Measurements from ENCODE around the gene LINGO4.

The LINGO4 gene

DNA sequence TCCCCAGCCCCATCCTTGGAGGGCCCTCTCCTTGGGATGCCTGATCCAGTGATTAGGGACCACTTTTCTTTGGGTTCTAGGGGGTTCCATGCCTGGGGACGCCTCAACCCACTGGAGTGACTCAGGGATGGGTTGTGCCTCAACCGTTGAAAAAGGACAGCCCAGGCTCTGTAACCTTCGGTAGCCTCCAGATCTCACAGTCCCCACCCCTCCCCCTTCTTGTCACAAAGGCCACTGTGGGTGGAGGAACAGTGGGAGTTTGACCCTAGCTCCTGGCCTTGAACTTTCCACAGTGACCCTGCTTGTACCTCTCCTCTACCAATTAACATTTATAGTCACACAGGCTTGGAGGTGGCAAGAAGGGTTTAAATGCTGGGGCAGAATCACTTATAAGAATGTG, 29.0 kb upstream of the LINGO4 start:
- DNase-seq (ENCODE audit: low spot score): no peak

DNA sequence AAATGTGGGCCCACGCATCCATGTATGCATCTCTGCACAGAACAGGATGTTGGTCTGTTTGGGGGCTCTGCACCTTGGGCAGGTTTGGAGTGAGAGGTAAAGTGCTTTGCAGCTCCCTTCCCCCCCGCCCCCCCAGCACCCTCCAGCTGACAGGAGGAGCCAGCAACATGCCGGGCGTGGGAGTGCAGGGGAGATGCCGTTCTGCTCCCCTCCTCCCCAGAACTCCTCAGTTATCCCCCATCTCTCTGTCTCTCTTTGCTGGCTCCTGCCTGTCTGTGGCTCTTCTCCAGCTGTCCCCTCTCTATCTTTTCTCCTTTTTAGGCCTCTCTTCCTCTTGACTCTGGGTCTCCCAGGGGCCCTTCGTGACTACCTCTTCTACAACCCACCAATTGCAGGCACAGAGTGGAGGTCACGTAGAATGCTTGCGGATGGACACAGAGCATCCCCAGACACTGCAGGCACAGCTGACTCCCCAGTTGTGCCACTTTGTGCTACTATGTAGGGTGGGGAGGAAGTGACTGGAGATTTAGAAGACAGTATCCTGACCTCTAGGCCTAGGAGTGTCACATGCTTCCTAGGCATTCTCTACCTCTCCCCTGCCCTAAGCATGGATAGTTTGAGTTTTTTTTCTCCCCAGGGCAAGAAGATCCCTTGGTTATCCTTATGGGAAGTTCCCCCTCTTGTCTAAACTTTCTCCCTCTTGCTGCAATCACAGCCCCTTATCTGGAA, 28.1 kb upstream of the LINGO4 start:
- DNase-seq (ENCODE audit: low spot score): no peak

DNA sequence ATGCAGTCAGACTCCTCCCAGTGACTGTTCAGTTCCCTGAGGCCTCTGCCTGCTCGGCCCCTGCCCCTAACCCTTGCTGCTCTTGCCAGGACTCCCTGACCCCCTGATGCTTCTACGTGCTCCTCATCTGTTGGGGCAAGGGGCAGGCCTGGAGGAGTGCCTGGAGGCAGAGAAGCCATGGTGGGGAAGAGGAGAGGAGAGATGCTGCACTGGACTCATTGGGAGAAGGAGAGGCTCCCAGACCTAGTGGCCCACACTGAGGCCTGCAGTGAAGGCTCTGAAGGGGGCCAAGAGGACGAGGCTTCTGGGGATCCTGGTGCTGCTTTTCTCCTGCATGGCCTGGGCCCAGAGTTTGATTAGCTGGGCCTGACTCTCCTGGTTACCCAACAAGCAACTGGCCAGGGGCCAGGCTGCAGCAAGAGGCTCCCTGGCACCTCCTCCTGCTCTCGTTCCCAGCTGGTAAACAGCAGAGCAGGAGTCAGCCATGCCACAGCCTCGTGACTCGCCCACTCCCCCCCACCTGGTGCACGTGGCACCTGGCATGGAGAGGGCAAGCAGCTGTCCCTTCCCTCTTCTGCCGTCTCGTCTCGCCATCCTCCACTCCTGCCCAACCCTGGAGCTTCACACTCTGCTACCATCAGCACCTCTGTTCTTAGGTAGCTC, 27.2 kb upstream of the LINGO4 start:
- no peak for DNase-seq (ENCODE audit: low spot score)

DNA sequence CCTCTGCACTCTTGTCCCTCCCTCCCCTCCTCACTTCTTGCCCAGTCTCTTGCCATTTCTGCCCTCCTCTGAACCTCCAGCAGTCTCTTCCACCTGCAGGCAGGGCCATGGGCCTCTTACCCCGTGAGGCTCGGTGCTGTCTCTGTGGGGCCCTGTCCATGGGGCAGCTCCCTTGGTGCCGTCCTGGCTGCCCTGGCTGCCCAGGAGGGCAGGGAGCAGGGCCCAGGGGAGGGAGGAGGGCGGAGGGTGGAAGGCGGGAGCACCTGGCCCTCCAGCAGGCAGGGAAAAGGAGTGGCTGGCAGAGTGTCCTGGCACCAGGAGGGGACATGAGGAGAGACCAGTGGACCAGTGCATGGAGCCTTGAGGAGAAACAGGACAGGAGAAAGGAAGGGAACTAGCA, 26.4 kb upstream of the LINGO4 start, which contains the start of gene RORC:
RORC (minus strand) TSS at position 198 of the 400 bp plus-strand sequence; CDS start at position 160, 38 bp downstream.
- DNase-seq (ENCODE audit: low spot score): no peak

DNA sequence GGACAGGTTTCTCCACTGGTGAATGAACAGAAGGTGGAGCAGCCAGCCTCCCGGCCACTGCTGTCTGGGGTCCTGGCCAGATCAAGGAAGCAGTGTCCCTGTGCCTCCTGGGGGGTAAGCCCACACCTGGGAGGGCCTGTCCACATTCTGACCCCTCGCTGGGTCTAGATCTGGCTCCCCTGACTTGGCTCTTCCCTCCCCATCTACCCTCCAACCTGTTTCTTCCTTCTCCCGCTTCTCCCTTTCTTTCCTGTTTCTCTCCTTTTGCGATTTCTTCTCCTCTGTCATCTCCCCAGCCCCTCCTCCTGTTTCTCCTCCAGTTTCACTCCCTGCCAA, 26.0 kb upstream of the LINGO4 start:
- DNase-seq (ENCODE audit: low spot score): no peak

DNA sequence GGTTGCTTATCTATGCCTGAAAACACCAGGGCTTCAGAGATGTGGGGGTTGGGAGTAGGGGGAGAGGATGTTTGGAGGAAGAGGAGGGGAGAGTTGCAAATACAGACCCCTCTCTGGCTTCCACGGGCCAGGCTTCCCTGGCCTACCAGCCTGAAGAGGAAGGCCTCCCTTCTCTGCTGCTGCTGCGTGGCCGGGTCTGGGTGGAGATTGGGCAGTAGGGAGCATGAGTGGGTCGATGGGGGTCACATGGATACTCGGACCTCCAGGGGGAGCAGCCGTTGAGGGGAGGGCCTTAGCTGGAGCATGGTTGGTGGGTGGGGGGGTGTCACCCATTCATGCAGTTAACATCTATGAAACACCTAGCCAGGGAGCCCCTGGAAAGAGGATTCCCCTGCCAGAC, 24.8 kb upstream of the LINGO4 start:
- no peak for DNase-seq (ENCODE audit: low spot score)

DNA sequence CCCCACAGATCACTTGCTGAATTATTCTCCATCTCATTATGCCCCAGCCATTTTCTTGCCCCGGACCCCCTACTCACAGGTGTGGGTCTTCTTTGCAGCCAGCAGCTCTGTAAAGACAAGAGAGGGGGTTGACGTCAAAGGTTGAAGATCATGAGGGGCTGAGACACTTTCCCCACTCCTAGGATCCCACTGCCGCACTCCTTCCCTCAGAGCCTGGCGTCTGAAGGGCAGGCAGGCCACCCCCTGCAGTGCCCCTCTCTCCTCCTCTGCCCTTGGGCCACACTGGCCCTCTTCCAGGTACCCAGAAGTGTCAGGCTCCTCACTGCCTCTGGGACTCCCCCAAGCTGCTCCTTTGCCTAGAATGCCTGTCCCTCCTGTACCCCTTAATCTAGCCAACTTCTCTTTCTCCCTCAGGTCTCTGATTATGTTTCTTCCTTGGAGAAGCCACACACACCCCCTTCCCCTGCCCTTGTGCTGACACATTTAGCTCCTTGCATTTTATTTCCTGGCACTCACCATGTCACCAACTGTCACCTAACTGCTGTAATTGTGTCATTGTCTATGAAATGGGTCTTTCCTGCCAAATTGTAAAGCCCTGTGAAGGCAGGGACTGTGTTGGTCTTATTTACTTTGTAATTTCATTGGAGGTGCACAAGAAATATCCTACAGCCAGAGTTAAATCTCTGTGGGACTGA, 24.3 kb upstream of the LINGO4 start:
- no peak for DNase-seq (ENCODE audit: low spot score)

DNA sequence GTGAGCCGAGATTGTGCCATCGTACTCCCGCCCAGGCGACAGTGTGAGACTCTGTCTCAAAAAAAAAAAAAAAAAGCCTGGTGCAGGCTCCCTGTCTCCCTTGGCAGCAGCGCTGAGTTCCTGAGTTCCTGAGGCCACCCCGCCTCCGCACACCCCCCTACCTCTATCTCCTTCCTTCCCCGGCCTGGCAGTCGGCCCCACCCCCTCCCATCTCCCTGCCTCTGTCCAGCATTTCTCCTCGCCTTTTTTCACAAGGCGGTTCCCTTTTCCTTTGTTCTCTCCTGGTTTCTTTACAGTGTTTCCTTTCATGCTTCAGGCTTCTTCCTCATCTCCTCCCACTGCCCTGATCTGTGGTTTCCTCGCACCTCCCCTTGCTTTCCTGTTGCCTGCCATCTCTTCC, 23.7 kb upstream of the LINGO4 start:
- no peak for DNase-seq (ENCODE audit: low spot score)

DNA sequence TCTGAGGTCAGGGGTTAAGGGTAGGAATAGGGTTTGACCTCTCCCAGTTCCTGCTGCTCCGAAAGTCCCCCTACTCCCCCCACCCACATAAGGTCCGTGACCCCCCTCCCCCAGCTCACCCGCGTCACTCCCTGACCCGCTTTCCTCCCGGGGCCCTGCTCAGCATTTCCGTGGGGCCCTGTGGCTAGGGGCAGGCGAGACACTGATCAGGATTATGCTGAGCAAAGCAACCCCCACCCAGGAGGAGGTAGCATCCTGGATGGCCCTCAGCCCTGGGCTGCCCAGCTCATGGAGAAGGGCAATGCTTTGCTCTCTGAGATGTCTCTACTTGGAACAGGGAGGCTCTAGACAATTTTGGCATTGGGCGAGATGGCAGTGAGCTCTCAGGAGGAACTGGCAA, 22.6 kb upstream of the LINGO4 start:
- no peak for DNase-seq (ENCODE audit: low spot score)

DNA sequence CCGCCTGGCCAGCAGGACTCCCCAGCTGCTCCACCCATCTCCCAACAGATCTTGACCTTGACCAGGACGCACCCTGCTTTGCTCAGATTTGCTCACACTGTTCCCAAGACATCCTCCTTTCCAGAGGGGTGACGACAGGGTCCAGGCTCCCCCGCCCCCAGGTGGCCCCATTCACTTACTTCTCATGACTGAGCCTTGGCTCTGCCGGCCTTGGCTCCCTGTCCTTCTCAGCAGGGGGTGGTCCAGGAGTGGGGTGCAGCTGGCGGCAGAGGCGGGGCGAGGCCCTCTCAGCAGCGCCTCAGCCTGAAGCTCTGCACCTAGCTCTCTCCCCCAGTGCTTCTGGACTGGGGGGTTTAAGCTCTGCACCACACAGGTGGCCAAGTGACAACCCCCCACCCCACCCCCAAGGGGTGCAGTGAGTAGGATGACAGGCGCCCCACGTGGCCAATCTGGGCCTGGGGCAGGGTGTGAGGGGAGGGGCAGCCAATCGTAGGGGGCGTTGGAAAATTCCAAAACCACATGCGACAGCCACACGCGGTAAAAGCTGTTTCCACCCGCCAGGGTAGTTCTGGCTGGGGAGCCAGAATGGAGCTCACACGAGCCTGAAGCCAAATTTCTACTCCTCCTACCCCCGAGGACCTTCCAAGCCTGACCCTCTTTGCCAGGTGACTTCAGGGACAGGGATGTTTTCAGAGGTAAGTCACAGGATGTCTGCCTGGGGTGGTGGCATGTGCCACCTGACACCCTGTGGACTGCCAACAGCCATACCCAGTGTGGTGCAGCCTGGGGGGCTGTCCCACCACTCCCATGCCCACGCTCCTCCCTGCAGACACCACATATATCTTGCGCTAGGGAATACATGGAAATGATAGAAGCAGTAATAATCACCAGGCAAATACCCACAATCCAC, 20.8 kb upstream of the LINGO4 start:
- no peak for DNase-seq (ENCODE audit: low spot score)

DNA sequence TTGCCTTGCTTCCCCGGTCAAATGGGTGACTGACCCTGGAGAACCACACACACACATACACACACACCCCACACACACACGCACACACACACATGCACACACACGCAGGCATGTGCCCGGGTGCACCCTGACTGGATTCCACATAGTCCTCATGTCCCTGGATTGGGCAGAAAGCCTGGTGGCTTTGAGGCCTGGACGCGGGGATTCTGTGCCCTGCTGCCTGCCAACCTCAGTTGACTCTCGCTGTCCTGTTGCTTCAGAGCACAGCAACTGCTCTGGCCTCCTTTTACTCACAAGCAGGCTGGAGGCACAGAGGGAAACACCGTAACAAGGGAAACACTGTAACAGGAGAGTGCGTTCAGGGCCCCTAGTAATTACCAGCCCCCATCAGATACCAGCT, 20.0 kb upstream of the LINGO4 start:
- DNase-seq (ENCODE audit: low spot score): no peak

DNA sequence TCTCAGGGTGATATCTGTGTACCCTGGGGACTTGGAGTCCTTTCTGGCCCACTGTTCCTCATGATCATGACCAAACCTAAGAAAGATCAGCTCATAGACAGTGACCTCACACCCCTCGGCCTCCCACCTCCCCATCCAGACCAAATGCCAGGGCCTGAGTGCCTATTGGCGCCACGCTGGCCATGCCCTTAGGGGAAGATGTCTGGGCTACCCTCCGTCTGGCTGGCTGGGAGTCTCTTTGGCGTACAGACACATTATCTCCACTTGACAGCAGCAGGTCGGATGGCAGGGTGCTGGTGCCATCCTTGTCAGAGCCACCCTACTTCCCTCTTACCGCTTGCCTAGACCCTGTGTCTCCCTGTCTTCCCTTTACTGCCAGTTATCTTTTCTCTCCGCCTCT, 18.0 kb upstream of the LINGO4 start:
- no peak for DNase-seq (ENCODE audit: low spot score)

DNA sequence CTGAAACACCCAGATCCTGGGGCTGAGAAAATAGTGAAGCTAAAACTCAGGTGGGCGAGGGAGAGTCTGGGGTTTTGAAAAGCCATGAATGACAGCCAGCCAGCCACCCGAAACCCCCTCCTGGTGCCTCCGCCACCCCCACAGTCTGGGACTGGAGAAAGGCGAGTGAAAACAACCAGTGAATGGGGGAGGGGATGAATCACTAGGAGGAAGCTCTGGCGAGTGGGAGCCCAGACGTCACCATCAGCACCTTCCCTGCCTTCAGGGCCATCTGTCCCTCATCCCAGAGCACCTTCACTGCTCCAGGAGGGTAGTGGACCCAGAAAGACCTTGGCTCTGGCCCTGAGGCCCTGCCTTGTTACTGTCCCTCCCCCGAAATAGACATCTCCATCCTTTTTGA, 17.2 kb upstream of the LINGO4 start:
- no peak for DNase-seq (ENCODE audit: low spot score)

DNA sequence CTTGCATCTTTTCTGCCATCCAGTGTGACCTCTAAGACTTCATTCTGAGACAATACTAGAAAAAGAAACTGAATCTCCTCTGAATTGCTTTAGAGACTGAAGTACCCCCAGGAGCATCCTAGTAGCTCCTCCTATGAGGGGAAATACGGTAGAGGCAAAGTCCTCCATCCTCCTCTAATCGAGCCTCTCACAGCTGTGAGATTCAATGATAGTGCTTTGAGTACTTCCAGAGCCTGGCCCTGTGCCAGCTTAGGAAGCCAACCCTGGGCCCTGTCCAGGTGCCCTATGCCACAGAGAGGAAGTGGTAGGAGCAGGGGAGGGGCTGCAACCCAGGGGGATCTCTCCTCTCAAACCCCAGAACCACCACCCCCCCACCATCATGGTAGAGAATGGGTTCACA, 15.7 kb upstream of the LINGO4 start:
- no peak for DNase-seq (ENCODE audit: low spot score)

DNA sequence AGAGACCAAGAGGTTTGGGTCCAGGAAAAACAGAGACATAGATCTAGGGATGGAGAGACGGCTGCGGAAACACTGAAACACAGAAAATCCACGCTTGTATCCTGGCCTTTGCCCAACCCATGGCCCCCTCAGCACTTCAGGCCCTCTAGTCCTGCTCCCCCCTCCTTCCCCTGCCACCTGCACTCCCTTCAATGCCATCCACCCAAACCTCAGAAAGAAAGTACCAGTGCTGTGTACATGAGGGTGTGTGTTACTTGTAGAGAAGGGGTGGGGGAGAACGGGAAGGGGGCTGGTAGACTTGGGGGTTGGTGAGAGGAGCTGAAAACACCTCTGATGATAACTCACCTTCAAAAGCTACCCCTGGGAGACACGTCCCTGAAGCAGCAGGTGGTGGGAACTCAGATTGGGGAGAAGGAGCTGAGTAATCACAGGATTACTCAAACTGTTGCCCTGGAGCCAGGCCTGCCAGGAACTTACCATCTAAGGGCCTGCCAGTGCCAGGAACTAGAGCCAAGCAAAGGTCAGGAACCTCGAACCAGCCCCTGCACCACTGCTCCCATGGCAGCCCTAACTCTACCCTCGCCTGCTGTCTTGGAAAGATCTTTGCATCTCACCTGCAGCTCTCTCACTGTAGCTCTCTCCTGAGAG, 14.9 kb upstream of the LINGO4 start:
- no peak for DNase-seq (ENCODE audit: low spot score)

DNA sequence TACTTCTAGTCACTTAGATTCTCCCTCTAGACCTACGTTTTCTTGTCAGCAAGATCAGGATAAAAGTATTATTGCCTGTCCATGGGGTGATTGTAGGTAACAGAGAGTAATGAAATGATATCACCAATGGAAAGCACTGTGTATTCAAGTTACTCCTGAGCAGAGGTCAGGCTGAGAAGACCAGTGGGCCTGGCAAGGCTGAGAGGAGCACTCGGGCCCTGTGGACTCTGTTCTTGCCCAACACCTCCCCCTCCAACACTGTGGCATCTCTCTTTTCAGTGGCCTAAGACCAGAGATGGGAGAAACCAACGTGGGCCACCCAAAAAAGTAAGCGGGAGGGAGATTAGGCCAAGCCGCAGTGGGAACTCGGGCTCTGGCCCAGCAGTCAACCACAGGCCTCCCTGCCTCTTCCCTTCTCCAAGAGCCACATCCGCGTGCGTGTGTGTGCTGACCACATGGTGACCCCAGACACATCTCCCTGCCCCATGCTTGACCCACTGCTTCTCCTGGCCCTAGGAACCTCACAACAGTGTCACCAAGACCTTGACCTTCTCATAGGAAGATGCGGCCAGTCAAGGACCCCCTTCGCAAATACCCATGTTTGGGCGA, 14.1 kb upstream of the LINGO4 start:
- no peak for DNase-seq (ENCODE audit: low spot score)

DNA sequence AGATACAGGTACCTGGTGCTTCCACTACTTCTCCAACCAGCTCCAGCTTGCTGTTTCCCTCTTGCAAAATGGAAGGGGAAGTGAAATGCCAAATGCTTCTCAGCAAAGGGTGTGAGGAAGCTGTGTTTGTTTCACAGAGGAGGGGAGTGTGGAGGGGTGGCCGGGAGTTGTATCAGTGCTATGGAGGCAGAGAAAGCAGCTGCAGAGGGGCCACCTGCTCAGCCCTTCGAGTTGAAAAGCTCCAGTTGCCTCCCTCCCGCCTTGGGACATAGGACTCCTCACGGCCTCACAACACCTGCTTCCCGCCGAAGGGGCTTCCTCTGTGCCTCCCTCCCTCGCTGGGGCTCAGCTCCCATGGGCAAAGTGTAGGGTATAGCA, 12.1 kb upstream of the LINGO4 start:
- no peak for DNase-seq (ENCODE audit: low spot score)

DNA sequence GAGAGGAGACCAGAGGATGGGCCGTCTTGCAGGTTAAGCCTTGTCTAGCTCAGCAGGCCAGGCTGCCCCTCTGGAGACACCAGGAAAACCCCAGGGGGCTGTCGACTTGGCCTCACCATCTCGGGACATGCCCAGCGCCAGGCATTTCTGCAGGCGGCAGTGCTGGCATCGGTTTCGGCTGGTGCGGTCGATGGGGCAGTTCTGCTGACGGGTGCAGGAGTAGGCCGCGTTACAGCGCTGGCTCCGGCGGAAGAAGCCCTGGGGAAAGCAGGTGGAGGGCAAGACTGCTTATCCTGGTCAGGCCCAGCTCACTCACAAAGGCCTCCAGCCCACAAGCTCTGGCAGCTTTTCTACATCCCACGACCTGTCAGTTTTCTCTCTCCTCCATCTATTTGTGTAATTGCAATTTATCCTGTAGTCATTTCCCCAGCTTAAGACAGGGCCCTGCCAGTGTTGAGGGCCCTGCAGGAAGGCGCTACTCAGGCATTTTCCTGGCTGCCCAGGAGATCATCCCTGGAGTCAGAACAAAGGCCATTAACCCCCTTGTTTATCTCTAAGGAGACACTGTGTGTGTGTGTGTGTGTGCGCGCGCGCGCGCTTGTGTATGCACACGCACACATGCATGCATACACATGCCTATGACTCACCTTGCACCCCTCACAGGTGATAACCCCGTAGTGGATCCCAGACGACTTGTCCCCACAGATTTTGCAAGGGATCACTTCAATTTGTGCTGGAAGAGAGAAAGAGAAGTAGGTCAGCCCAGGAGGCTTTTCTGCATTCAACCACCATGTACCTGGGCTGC, 11.5 kb upstream of the LINGO4 start:
- DNase-seq (ENCODE audit: low spot score): no peak

DNA sequence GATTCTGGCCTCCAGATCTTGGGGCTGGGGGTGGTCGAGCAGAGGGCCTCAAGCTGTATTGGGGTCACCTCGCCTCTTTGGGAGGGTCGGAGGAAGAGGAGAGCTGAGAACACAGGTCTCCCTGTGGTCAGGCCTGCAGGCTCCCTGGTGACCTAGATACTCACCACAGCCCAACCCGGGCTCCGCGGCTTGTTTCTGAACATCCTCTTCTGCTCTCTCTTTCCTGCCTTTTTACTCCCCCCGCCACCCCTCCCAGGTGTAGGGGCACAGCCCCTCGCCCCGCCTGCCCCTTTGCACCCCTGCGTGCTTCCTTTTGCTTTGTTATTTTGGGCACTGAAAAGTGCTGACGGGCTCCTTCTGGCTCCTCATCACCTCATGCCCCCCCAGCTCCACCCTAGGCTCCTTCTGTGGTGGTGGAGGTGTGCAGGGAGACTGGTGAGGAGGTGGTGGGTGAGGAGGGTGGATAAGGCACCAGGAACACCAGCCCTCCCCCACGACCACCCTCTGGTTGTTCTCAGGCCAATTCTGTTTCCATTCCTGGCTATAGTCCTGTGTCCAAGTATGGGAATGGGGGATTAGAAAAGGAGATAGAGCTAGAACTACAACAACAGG, 10.6 kb upstream of the LINGO4 start:
- no peak for DNase-seq (ENCODE audit: low spot score)

DNA sequence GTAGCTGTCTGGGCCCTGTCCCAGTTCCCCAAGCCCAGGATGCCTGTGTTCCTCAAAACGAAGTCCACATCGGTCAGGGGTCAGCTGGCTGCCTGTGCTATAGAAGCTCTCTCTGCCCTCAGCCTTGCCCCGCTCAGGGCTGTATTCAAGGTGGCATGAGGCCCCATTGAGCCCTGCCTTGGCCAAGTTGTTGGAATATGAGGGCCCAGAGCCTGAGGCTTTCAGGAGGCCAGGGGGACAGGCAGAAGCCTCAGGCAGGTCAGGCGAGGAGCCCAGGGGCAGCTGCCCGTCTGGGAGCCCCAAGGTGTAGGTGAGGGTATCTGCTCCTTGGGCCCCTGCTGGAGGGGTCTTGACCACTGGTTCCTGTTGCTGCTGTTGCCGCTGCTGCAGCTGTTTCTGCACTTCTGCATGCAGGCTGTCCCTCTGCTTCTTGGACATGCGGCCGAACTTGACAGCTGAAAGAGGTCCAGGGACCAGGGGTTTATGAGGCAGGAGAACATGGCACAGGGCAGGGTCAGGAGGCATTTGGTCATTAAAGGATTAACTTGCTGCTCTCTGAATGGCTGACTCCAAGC, 9.8 kb upstream of the LINGO4 start:
- no peak for DNase-seq (ENCODE audit: low spot score)
